ENCODE measurements around the gene DMBX1.

DMBX1 gene

DNA sequence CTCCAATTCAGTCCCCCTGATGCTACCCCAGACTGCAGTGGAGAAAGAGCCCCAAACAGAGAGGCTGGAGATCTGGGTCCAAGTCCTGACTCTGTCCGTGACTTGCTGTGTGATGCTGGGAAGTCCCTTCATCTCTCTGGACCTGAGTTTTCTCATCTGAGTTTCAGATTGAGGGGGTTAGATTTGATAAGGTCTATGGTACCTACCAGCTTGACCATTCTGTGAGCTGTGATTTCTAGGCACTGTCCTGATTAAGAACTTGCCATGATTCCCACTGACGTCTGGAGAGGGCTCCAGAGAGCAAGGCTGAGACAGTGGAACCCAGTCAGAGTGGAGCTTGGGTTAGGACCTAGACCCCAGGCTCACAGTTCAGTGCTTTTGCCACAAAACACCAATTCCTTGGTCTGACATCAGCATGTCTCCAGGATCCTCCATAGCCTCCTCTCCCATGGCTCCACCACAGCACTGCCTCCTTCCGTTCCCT, 43.8 kb upstream of the DMBX1 start:
- no peaks in the 10 kb centered on the region for H3K27me3 ChIP-seq (ENCODE audit: control insufficient read depth, insufficient read depth, low read length)
- TF ChIP-seq, protein P1, sequence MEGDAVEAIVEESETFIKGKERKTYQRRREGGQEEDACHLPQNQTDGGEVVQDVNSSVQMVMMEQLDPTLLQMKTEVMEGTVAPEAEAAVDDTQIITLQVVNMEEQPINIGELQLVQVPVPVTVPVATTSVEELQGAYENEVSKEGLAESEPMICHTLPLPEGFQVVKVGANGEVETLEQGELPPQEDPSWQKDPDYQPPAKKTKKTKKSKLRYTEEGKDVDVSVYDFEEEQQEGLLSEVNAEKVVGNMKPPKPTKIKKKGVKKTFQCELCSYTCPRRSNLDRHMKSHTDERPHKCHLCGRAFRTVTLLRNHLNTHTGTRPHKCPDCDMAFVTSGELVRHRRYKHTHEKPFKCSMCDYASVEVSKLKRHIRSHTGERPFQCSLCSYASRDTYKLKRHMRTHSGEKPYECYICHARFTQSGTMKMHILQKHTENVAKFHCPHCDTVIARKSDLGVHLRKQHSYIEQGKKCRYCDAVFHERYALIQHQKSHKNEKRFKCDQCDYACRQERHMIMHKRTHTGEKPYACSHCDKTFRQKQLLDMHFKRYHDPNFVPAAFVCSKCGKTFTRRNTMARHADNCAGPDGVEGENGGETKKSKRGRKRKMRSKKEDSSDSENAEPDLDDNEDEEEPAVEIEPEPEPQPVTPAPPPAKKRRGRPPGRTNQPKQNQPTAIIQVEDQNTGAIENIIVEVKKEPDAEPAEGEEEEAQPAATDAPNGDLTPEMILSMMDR (IDR thresholded peaks at IDR 0.05): no peak

DNA sequence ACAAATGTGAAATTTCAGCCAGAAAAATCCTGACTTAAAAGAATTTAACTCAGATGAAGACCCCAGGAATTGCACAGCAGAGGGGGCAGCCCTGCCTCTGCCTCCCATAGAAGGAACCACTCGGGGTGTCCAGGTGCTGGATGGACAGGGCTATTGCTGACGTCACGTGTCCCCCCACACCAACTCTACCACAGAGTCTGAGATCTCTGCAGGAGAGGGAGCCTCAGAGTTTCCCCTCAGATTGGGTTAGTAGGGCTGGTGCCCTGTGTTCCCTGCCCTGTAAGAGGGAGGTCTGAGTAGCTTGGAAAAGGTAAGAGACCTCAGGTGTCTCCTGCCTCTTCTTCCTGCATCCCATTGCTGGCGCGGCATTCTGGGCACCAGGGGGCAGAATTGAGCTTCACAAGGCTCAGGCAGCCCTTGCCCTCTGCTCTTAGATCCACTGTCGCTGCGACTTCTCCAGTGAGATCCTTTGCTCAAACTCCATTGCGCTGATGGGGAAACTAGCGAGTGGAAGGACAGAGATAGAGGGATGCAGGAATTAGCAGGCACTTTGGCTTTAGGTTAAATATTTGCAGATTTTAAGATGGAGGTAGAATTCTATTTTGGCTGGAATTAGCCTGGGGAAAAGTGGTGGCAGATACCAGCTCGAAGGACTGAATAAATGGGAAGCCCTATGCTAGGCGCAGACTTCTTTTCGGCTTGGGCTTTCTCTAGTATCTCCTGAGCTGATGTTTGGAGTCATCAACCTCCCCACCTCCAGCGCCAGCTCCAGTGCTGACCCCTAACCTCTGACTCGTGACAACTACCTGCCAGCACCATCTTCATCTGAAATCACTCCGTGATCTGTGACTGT, 42.8 kb upstream of the DMBX1 start:
- TF ChIP-seq, protein P1 (IDR thresholded peaks at IDR 0.05): peak; percentile 67
- no peak overlapping the region for H3K27ac ChIP-seq
- H3K4me3 ChIP-seq (ENCODE audit: low read depth, low read length): no peak overlapping the region
- H3K4me1 ChIP-seq: no peaks in the 10 kb centered on the region
- H3K9me3 ChIP-seq (ENCODE audit: control insufficient read depth, low read length): no peaks in the 10 kb centered on the region
- H3K36me3 ChIP-seq (ENCODE audit: control insufficient read depth, insufficient read depth, low read length): no peaks in the 10 kb centered on the region
- H3K79me2 ChIP-seq: no peaks in the 10 kb centered on the region
- no peaks in the 10 kb centered on the region for H3K27me3 ChIP-seq (ENCODE audit: control insufficient read depth, insufficient read depth, low read length)
- H2AFZ ChIP-seq: no peak overlapping the region
- no peak overlapping the region for H3K9ac ChIP-seq
- H3K4me2 ChIP-seq (ENCODE audit: low read length): no peak overlapping the region

More for the DNA sequence above, 43.8 kb upstream of the DMBX1 start:
- H3K4me1 ChIP-seq: no peaks in the 10 kb centered on the region
- H3K4me2 ChIP-seq (ENCODE audit: low read length): no peak overlapping the region
- H3K4me3 ChIP-seq (ENCODE audit: low read depth, low read length): no peak overlapping the region
- H3K9ac ChIP-seq: no peak overlapping the region
- H2AFZ ChIP-seq: no peak overlapping the region
- no peak overlapping the region for H3K27ac ChIP-seq
- no peaks in the 10 kb centered on the region for H3K36me3 ChIP-seq (ENCODE audit: control insufficient read depth, insufficient read depth, low read length)
- H3K9me3 ChIP-seq (ENCODE audit: control insufficient read depth, low read length): no peaks in the 10 kb centered on the region
- no peaks in the 10 kb centered on the region for H3K79me2 ChIP-seq

DNA sequence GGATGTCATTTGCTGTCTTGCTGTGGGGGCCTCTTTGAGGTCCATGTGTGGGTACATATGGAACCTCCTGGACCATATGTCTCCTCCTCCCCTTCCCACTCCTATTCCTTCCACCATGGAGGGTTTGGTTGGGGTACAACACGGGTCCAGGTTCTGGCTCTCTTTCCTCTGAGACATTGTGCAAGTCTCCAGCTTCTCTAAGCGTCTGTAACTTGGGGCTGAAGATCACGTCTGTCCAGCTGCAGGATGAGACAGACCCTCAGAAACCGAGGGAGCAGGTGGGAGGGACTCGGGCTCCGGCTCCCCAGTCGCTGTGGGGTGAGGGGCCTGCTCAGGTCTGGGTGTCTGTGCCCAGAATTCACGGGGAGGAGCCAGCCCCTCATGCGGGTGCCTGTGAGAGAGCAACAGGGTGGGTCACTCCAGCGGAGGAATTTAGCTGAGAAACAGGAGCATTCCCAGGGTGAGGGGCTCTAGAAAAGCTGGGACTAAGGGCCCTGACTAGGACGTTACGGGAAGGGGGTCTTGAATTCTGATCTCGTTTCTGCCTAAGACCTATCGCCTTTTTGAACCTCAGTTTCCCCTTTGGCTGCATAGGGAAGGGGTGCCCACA, 42.0 kb upstream of the DMBX1 start:
- no peaks in the 10 kb centered on the region for H3K27me3 ChIP-seq (ENCODE audit: control insufficient read depth, insufficient read depth, low read length)
- H3K9me3 ChIP-seq (ENCODE audit: control insufficient read depth, low read length): no peaks in the 10 kb centered on the region
- H2AFZ ChIP-seq: no peak overlapping the region
- no peak overlapping the region for H3K9ac ChIP-seq
- no peak overlapping the region for H3K27ac ChIP-seq
- H3K4me2 ChIP-seq (ENCODE audit: low read length): no peak overlapping the region
- no peaks in the 10 kb centered on the region for H3K36me3 ChIP-seq (ENCODE audit: control insufficient read depth, insufficient read depth, low read length)
- no peak overlapping the region for H3K4me3 ChIP-seq (ENCODE audit: low read depth, low read length)
- H3K79me2 ChIP-seq: no peaks in the 10 kb centered on the region
- no peaks in the 10 kb centered on the region for H3K4me1 ChIP-seq
- TF ChIP-seq, protein P1 (IDR thresholded peaks at IDR 0.05): no peak

DNA sequence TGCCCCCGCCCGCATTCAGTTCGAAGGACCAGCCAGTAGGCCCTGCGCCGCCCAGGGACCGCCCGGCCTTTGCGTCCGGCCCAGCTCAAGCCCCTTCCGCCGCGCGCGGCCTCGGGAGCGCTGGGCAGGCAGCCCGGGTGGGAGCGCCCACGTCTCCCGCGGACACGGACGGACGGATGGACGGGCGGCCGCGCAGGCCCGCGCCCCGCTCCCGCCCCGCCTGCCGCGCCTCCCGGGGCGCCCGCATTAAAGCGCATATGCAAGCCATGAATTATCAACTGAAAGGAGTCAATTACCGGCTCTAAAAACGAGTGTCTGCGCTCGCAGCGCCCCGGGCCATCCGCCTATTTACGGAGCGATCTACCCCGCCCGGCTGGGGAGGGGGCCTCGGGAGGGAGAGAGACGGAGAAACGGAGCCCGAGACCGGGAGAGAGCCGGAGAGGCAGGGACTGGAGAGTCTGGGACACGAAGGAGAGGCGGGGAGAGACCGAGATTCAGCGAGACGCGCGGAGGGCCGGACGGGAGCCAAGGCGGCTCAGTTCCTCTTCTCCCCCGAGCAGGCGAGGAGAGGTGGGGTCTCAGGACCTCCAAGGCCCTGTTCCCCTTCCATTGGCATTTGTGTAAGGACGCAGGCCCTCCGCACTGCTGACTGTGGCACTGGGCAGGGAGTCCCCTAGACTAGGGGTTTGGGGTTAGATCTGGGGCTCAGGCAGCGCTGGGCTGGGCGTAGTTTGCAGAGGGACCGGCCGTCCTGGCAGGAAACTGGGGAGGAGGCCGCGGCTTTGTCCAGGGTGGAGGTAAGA, 41.3 kb upstream of the DMBX1 start:
- TF ChIP-seq, protein P1 (IDR thresholded peaks at IDR 0.05): no peak
- Histone ChIP-seq H3K9ac (no peak overlapping the region), H3K4me3 (ENCODE audit: low read depth, low read length) (peak overlapping the region; percentile 13), H3K4me2 (ENCODE audit: low read length) (peak overlapping the region; percentile 62), H3K27me3 (ENCODE audit: control insufficient read depth, insufficient read depth, low read length) (no peaks in the 10 kb centered on the region), H3K4me1 (no peaks in the 10 kb centered on the region), H3K9me3 (ENCODE audit: control insufficient read depth, low read length) (no peaks in the 10 kb centered on the region), H3K79me2 (no peaks in the 10 kb centered on the region), H3K36me3 (ENCODE audit: control insufficient read depth, insufficient read depth, low read length) (no peaks in the 10 kb centered on the region), H2AFZ (peak overlapping the region; percentile 69), H3K27ac (no peak overlapping the region)

Data from parathyroid adenoma (tissue), 2 donors.